Neural cell (in vitro differentiated cells): ENCODE results near the gene ATOH8. TPM values are rescaled to one million over a fixed set of nuclear protein-coding genes. Genes with fewer than 3 reads are reported as not detected.

Experiments
- H2AFZ ChIP-seq: fragments of 200-600, 300-800 bp; sonication (generic), shearing (Covaris generic); 2 replicates; pipeline ENCODE4 v1.6.0; 2014; ENCODE audit warnings: low read depth, mild to moderate bottlenecking, antibody characterized with exemption, low read length, moderate library complexity
- H3F3A ChIP-seq: fragments of 200-600 bp; shearing (Covaris generic); 2 replicates; pipeline ENCODE4 v1.6.1; 2016; ENCODE audit warnings: mild to moderate bottlenecking, moderate library complexity, mixed read lengths, antibody characterized with exemption, low read length; ENCODE audit not compliant: insufficient read depth, poor library complexity, severe bottlenecking
- H3K27ac ChIP-seq: fragments of 200-600, 300-800 bp; sonication (generic), shearing (Covaris generic); 2 replicates; pipeline ENCODE4 v1.5.1; 2014; ENCODE audit warnings: mild to moderate bottlenecking, low read length, moderate library complexity
- H3K27me3 ChIP-seq: fragments of 300-800, 200-600 bp; sonication (generic), shearing (Covaris generic); 2 replicates; pipeline ENCODE4 v1.6.0; 2014; ENCODE audit warnings: mild to moderate bottlenecking, low read depth, low read length, moderate library complexity; ENCODE audit not compliant: insufficient read depth
- H3K36me3 ChIP-seq: fragments of 300-800, 200-600 bp; sonication (generic), shearing (Covaris generic); 2 replicates; pipeline ENCODE4 v1.5.1; 2014; ENCODE audit warnings: mild to moderate bottlenecking, antibody characterized with exemption, low read length, moderate library complexity; ENCODE audit not compliant: insufficient read depth
- H3K4me2 ChIP-seq: fragments of 300-800, 200-600 bp; sonication (generic), shearing (Covaris generic); 2 replicates; pipeline ENCODE4 v1.6.0; 2014; ENCODE audit warnings: mild to moderate bottlenecking, low read length
- H3K4me3 ChIP-seq: fragments of 300-800, 200-600 bp; sonication (generic), shearing (Covaris generic); 2 replicates; pipeline ENCODE4 v1.5.1; 2014; ENCODE audit warnings: mild to moderate bottlenecking, low read length, moderate library complexity
- H3K79me2 ChIP-seq: fragments of 200-600 bp; shearing (Covaris generic); replicated peaks from 2 replicates; pipeline ENCODE4 v1.6.0; 2014; ENCODE audit warnings: mild to moderate bottlenecking, low read length, moderate library complexity; ENCODE audit not compliant: insufficient read depth
- H3K9ac ChIP-seq: fragments of 300-800, 200-600 bp; sonication (generic), shearing (Covaris generic); 2 replicates; pipeline ENCODE4 v1.6.1; 2016; ENCODE audit warnings: mild to moderate bottlenecking, low read length, mixed read lengths
- H3K9me2 ChIP-seq: fragments of 200-600 bp; shearing (Covaris generic); 2 replicates; pipeline ENCODE4 v1.6.1; 2016; ENCODE audit warnings: mild to moderate bottlenecking, low read length, mixed read lengths; ENCODE audit not compliant: insufficient read depth
- H3K9me3 ChIP-seq: fragments of 200-600, 300-800 bp; sonication (generic), shearing (Covaris generic); 2 replicates; pipeline ENCODE4 v1.6.1; 2016; ENCODE audit warnings: mild to moderate bottlenecking, mixed run types, low read length, moderate library complexity, mixed read lengths
- H4K20me1 ChIP-seq: fragments of 200-600 bp; shearing (Covaris generic); 2 replicates; pipeline ENCODE4 v1.6.1; 2016; ENCODE audit warnings: mild to moderate bottlenecking, mixed run types; ENCODE audit not compliant: insufficient read depth
- CTCF ChIP-seq: fragments of 450-650 bp; IDR thresholded peaks from 2 replicates; pipeline ENCODE4 v1.5.1; 2014; ENCODE audit warnings: antibody characterized with exemption, mild to moderate bottlenecking, moderate library complexity; ENCODE audit not compliant: poor library complexity, severe bottlenecking
- EP300 ChIP-seq: fragments of 450-650 bp; conservative IDR thresholded peaks from 2 replicates; pipeline ENCODE4 v1.6.1; 2014; ENCODE audit warnings: antibody characterized with exemption, mild to moderate bottlenecking, moderate library complexity; ENCODE audit not compliant: poor library complexity, severe bottlenecking
- EZH2 ChIP-seq: fragments of 200-600, 300-800 bp; shearing (Covaris generic), sonication (generic); IDR thresholded peaks from 2 replicates; pipeline ENCODE4 v1.6.1; 2014; ENCODE audit warnings: antibody characterized with exemption, low read length, borderline replicate concordance, mild to moderate bottlenecking; ENCODE audit not compliant: insufficient read depth, poor library complexity, severe bottlenecking
- MXI1 ChIP-seq: fragments of 450-650 bp; conservative IDR thresholded peaks from 2 replicates; pipeline ENCODE4 v1.6.1; 2014; ENCODE audit warnings: antibody characterized with exemption, mild to moderate bottlenecking; ENCODE audit not compliant: poor library complexity, severe bottlenecking
- POLR2AphosphoS5 ChIP-seq: IDR thresholded peaks from 2 replicates; pipeline ENCODE4 v1.6.1; 2012
- RAD21 ChIP-seq: fragments of 450-650 bp; conservative IDR thresholded peaks from 2 replicates; pipeline ENCODE4 v1.6.1; 2014; ENCODE audit warnings: antibody characterized with exemption, mild to moderate bottlenecking, moderate library complexity
- REST ChIP-seq: IDR thresholded peaks from 2 replicates; pipeline ENCODE4 v1.6.1; 2012; ENCODE audit warnings: borderline replicate concordance
- SMC3 ChIP-seq: fragments of 450-650 bp; conservative IDR thresholded peaks from 2 replicates; pipeline ENCODE4 v1.6.1; 2014; ENCODE audit warnings: antibody characterized with exemption, mild to moderate bottlenecking, moderate library complexity; ENCODE audit not compliant: poor library complexity
- TAF1 ChIP-seq: IDR thresholded peaks from 2 replicates; pipeline ENCODE4 v1.6.1; 2012; ENCODE audit warnings: low read depth
- polyA plus RNA-seq: library from polyadenylated mRNA; depleted of rRNA; stranded (reverse); fragments of >200 nt; gene quantifications from 2 replicates; pipeline ENCODE4 v1.2.3, GENCODE V29; 2014

Gene ATOH8
- polyA plus RNA-seq, 1 donor from 2014 or later: 1.6 TPM

GRCh38 chr2:85756822-85757435 is 3.1 kb downstream of the ATOH8 start:
- Histone ChIP-seq H3K27me3 (peaks cover 18% of the 10 kb centered on the region), H3F3A (no peaks in the 10 kb centered on the region), H3K36me3 (no peaks in the 10 kb centered on the region), H3K4me2 (no peak overlapping the region), H3K9ac (no peak overlapping the region), H3K9me3 (no peaks in the 10 kb centered on the region), H3K9me2 (no peaks in the 10 kb centered on the region), H4K20me1 (no peaks in the 10 kb centered on the region), H2AFZ (no peak overlapping the region), H3K79me2 (peaks cover 6% of the 10 kb centered on the region), H3K4me3 (no peak overlapping the region), H3K27ac (no peak overlapping the region)
- TF ChIP-seq MXI1 (no peak), SMC3 (no peak), TAF1 (no peak), REST (no peak), EP300 (no peak), CTCF (no peak), EZH2 (no peak), RAD21 (no peak), POLR2AphosphoS5 (no peak)

- Histone ChIP-seq H3K79me2 (peaks cover 6% of the 10 kb centered on the region), H3K27me3 (peaks cover 14% of the 10 kb centered on the region), H3K4me2 (no peak overlapping the region)
These were observed 4.1 kb downstream of the ATOH8 start for GRCh38 chr2:85757860-85758259.

More at GRCh38 chr2:85757860-85758259, 4.1 kb downstream of the ATOH8 start:
- H3K27ac ChIP-seq: no peak overlapping the region
- no peak overlapping the region for H2AFZ ChIP-seq
- no peaks in the 10 kb centered on the region for H3K36me3 ChIP-seq
- no peak overlapping the region for H3K4me3 ChIP-seq
- H3F3A ChIP-seq: no peaks in the 10 kb centered on the region
- H4K20me1 ChIP-seq: no peaks in the 10 kb centered on the region
- H3K9me3 ChIP-seq: no peaks in the 10 kb centered on the region
- TF ChIP-seq CTCF: no peak
- no peak for TF ChIP-seq SMC3
- no peak for TF ChIP-seq RAD21
- TF ChIP-seq EP300: no peak
- no peak for TF ChIP-seq REST
- no peak for TF ChIP-seq MXI1
- TF ChIP-seq POLR2AphosphoS5: no peak
- no peak for TF ChIP-seq EZH2
- no peak overlapping the region for H3K9ac ChIP-seq
- H3K9me2 ChIP-seq: no peaks in the 10 kb centered on the region
